Vagina (tissue), 2 donors: ENCODE data around the gene KLHL20.
A peak's percentile ranks its signal among the peaks of the same experiment; 100 is the strongest.

Experiments used
- POLR2A ChIP-seq, 2 donors: fragments of 450-650 bp; IDR thresholded peaks; one replicate each; pipeline ENCODE4 v1.6.1; 2017; ENCODE audit warnings: antibody characterized with exemption in 2 of 2, mild to moderate bottlenecking in 2 of 2, moderate library complexity in 2 of 2
- POLR2AphosphoS5 ChIP-seq, 2 donors: sonication (generic); formaldehyde crosslinking; IDR thresholded peaks; one replicate each; pipeline ENCODE4 v1.9.0; 2017; ENCODE audit warnings: antibody characterized with exemption in 2 of 2, mild to moderate bottlenecking in 2 of 2, low read depth in 1 of 2; ENCODE audit not compliant: insufficient read depth in 1 of 2
- TF ChIP-seq, protein P1 (sequence below), 3 experiments: fragments of 450-650 bp in 2 of 3; fragments of 200-600 bp in 1 of 3; sonication (generic) in 1 of 3; IDR thresholded peaks; one replicate each; pipeline ENCODE4 v1.5.1; 2017 to 2019; ENCODE audit warnings: antibody characterized with exemption in 3 of 3, mild to moderate bottlenecking in 2 of 3, moderate library complexity in 2 of 3

DNA sequence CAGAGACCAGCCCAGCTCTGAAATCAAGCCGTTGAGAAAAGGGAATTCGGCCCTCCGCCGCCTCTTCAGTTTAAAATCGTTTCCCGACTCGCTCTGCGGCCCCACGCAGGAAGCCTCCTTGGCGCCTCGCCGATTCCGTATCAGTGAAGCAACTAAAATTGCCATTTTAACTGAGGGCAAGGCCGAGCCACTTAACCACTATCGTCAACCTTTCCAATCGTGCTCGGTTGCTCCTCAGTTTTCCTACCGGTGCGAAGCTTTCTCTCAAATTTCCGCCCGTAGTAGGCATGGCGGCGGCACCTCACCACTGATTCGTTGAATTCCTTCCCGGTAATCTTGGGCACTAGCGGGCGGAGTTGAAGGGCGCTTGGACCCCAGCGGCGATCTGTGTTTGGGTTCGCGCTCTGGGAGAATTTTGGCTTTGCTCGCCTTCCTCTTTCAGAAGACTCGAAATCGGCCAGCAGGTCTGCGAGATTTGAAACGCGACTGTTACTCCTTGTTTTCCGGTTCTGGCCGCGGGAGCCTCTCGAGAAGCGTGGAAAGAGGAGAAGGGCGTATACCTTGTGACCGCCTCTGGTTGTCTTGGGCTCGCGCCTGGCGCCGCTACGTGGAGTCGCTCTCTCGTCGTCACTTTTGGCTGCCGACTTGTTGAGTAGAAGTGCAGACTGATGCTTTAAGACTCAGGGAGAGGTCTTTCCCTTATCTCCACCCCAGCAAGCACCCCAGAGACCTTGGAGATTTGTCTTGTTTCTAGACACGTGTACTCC lies 109.7 kb downstream of the KLHL20 start, which contains the start of the genes CENPL and DARS2:
- peak; percentile 89 to 96 for TF ChIP-seq POLR2AphosphoS5 (IDR thresholded peaks at IDR 0.05; ENCODE audit: insufficient read depth in 1 of 2, low read depth in 1 of 2)
- TF ChIP-seq, protein P1, sequence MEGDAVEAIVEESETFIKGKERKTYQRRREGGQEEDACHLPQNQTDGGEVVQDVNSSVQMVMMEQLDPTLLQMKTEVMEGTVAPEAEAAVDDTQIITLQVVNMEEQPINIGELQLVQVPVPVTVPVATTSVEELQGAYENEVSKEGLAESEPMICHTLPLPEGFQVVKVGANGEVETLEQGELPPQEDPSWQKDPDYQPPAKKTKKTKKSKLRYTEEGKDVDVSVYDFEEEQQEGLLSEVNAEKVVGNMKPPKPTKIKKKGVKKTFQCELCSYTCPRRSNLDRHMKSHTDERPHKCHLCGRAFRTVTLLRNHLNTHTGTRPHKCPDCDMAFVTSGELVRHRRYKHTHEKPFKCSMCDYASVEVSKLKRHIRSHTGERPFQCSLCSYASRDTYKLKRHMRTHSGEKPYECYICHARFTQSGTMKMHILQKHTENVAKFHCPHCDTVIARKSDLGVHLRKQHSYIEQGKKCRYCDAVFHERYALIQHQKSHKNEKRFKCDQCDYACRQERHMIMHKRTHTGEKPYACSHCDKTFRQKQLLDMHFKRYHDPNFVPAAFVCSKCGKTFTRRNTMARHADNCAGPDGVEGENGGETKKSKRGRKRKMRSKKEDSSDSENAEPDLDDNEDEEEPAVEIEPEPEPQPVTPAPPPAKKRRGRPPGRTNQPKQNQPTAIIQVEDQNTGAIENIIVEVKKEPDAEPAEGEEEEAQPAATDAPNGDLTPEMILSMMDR (IDR thresholded peaks at IDR 0.05): peak in 1 of 3 experiments; percentile 20
- TF ChIP-seq POLR2A (IDR thresholded peaks at IDR 0.05): peak in 1 of 2 donors; percentile 17
